Measurements from ENCODE around the gene GMEB2.

Gene GMEB2

DNA sequence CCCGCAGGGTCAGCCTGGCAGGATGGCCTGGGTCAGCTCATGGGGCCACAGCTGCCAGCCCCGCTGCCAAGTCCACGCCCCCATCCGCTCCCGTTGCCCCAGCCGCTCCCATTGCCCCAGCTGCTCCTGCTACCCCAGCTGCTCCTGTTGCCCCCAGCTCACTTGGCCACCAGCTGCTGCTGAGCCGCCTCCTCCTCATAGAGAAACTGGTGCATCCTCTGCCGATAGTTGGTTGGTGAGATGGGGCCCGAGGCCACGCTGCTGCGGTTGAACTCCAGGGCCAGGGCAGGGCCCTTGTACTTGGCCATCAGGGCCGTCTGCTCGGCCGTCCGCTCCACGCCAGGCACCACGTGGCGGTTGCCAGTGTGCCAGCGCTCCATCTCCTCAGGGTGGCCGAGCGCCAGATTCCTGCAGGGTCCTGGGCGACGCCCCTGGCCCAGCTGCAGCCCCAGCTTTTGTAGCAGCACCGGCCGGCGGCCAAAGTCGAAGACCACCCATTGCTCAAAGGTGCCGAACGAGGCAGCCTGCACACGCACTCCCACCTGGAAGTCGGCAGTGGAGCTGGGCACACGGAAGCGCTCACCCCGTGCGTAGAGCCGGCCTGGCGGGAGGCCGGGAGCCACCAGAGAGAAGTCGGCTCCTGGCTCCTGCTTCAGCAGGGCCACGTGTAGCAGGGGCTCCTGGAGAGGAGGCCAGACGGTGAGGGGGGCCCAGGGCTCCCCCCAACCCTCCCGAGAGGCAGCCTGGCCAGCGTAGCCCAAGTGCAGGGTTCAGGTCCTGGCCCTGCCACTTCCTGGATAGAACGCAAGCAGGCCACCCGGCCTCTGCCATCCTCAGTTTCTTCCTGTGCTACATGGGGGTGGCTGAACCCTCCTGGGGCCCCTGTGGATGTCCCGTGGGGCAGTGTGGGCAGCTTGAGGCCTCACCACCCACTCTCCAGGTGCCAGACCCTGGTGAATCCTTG lies 57.6 kb downstream of the GMEB2 start:
- DNase-seq, result no peak
- peak overlapping the region in 1 of 2 donors; percentile 59 for H3K27ac Mint-ChIP-seq
- peak overlapping the region; percentile 44 to 66 for H3K4me3 Mint-ChIP-seq
- ATAC-seq, result no peak
- H3K9me3 Mint-ChIP-seq, result no peaks in the 10 kb centered on the region
- H3K27me3 Mint-ChIP-seq, result peaks cover 14% of the 10 kb centered on the region
- peaks cover 41% of the 10 kb centered on the region for H3K4me1 Mint-ChIP-seq

- Mint-ChIP-seq H3K4me1 (peaks cover 37% of the 10 kb centered on the region), H3K27ac (no peak overlapping the region), H3K9me3 (no peaks in the 10 kb centered on the region), H3K4me3 (peak overlapping the region; percentile 72 to 88), H3K27me3 (peaks cover 14% of the 10 kb centered on the region)
- DNase-seq (no peak), ATAC-seq (peak; percentile 5)
Measured at GRCh38 chr20:63568170-63568981, 58.5 kb downstream of the GMEB2 start.

DNA sequence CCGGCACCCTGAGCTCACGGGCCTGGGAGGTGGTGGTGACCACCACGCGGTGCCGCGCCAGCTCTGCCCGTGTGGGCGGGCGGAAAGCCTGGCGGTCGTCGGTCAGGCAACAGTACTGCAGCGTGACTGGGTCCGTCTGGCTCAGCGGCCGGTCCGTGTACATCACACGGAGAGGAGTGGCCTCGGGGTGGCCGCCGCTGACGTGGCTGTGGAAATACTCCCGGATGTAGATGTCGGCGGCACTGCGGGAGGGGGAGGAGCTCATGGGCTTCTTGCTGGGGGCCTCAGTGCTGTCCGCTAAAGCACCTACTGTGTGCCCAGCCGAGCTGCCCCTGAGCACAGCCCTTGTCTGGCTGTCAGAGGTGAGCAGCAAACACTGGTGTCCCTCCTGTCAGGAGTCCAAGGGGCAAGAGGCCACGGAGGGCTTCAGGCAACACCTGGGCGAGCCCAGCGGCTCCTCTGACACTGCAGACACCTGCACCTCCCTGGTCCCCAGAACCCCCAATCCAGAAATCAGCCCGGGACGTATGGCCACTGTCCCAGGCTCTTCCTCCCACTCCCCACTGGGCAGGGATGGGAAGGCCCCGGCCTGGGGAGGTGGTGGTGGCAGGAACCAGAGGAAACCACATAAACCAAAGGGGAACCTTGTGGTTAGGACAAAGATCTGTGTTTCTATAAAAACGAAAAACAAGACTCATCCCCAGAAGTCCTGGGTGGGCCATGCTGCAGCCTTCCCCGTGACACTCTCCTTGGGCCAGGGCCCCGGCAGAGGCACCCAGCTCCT lies 59.3 kb downstream of the GMEB2 start:
- Mint-ChIP-seq H3K4me3 (peak overlapping the region; percentile 72 to 88), H3K27me3 (peaks cover 14% of the 10 kb centered on the region), H3K9me3 (no peaks in the 10 kb centered on the region), H3K4me1 (peaks cover 36% of the 10 kb centered on the region), H3K27ac (peak overlapping the region in 1 of 2 donors; percentile 34)
- DNase-seq (peak; percentile 66 to 70), ATAC-seq (peak; percentile 86)

DNA sequence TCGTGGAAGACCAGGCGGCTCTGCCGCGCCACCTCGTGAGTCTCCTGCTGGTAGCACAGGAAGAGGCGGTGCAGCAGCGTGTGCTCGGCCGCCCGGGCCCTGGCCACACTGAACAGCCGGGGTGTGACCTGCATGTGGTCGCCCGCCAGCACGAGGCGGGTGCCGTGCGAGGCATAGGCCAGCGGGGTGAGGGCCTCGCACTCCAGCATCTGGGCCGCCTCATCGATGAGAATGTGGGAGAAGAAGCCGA lies 59.8 kb downstream of the GMEB2 start:
- Mint-ChIP-seq H3K27ac (peak overlapping the region in 1 of 2 donors; percentile 59), H3K27me3 (peaks cover 14% of the 10 kb centered on the region), H3K9me3 (no peaks in the 10 kb centered on the region), H3K4me3 (peak overlapping the region; percentile 12 to 88), H3K4me1 (peaks cover 36% of the 10 kb centered on the region)
- DNase-seq (no peak), ATAC-seq (peak; percentile 0)

DNA sequence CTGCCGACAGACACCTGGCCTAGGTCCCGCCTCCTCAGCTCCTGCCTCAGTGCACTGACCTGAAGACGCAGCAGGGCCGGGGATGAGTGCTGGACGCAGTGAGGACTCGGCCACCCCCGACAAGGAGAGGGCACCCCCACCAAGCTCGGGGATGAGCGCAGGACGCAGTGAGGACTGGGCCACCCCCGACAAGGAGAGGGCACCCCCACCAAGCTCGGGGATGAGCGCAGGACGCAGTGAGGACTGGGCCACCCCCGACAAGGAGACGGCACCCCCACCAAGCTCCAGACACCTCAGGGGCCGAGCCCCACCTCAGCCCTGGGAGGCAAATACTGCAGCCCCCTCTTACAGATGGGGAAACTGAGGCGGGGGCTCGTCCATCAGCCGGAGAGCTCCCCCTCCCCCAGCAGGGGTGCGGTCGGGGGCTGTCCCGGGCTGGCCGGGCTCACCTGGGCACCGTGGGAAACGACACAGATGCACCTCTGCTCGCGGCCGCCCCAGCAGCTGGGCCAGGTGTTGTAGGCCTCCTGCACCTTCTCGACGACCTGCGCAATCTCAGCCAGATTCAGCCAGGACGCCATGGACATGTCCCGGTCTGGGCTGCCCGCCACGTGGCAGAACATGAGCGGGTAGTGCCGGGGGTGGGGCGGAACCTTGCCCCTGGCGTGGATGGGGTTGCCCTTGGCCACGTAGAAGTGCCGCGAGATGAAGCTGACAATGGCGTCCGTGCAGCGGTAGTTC lies 60.3 kb downstream of the GMEB2 start:
- H3K27ac Mint-ChIP-seq, result no peak overlapping the region
- H3K27me3 Mint-ChIP-seq, result peaks cover 14% of the 10 kb centered on the region
- ATAC-seq, result no peak
- no peak for DNase-seq
- H3K4me3 Mint-ChIP-seq, result peak overlapping the region in 1 of 2 donors; percentile 88
- H3K4me1 Mint-ChIP-seq, result peaks cover 36% of the 10 kb centered on the region
- no peaks in the 10 kb centered on the region for H3K9me3 Mint-ChIP-seq

GRCh38 chr20:63565699-63566335 lies 61.1 kb downstream of the GMEB2 start:
- peak overlapping the region in 1 of 2 donors; percentile 63 for H3K27ac Mint-ChIP-seq
- DNase-seq (no peak), ATAC-seq (no peak)
- peaks cover 14% of the 10 kb centered on the region for H3K27me3 Mint-ChIP-seq
- H3K9me3 Mint-ChIP-seq, result no peaks in the 10 kb centered on the region
- H3K4me3 Mint-ChIP-seq, result no peak overlapping the region
- H3K4me1 Mint-ChIP-seq, result peaks cover 36% of the 10 kb centered on the region

DNA sequence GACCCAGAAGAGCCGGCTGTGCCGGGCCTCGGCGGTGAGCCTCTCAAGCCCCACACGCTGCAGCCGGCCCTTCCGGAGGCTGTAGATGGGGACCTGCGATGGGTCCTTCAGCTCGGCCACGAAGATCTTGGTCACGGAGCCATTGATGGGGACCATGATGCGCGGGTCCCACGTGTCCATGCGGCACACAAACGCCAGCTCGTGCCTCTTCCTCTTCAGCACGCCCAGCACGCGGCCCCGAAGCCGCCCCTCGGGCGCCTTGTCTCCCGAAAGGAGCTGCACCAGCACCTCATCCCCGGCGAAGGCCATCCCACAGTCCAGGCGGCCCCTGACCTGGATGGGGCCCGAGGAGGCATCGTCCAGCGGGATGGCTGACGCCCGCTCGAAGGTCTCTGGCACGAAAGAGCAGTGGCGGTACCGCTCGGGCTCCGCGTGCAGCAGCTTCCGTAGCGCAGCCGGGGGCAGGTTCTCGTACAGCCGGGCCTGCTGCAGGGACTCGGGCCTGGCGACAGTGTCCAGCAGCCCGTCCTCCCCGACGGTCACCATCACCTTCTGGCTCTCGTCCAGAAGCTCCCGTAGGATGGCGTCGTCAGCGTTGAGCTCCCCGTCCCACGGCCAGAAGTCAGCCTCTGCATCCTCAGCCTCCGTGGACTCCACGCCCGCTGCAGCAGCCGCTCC lies 61.7 kb downstream of the GMEB2 start:
- H3K27ac Mint-ChIP-seq, result no peak overlapping the region
- no peak overlapping the region for H3K4me3 Mint-ChIP-seq
- H3K9me3 Mint-ChIP-seq, result no peaks in the 10 kb centered on the region
- H3K4me1 Mint-ChIP-seq, result peaks cover 39% of the 10 kb centered on the region
- DNase-seq (no peak), ATAC-seq (no peak)
- peaks cover 14% of the 10 kb centered on the region for H3K27me3 Mint-ChIP-seq

- peaks cover 30% of the 10 kb centered on the region for H3K4me1 Mint-ChIP-seq
- H3K27ac Mint-ChIP-seq, result no peak overlapping the region
- H3K9me3 Mint-ChIP-seq, result no peaks in the 10 kb centered on the region
- ATAC-seq (no peak), DNase-seq (no peak)
- no peak overlapping the region for H3K4me3 Mint-ChIP-seq
- peaks cover 4% of the 10 kb centered on the region for H3K27me3 Mint-ChIP-seq
Measured at GRCh38 chr20:63564036-63564810, 62.7 kb downstream of the GMEB2 start.

- no peak for ATAC-seq
- H3K9me3 Mint-ChIP-seq, result no peaks in the 10 kb centered on the region
- DNase-seq, result no peak
- peaks cover 22% of the 10 kb centered on the region for H3K4me1 Mint-ChIP-seq
- no peak overlapping the region for H3K4me3 Mint-ChIP-seq
- no peaks in the 10 kb centered on the region for H3K27me3 Mint-ChIP-seq
- no peak overlapping the region for H3K27ac Mint-ChIP-seq
Measured at GRCh38 chr20:63563225-63563935, 63.5 kb downstream of the GMEB2 start.

DNA sequence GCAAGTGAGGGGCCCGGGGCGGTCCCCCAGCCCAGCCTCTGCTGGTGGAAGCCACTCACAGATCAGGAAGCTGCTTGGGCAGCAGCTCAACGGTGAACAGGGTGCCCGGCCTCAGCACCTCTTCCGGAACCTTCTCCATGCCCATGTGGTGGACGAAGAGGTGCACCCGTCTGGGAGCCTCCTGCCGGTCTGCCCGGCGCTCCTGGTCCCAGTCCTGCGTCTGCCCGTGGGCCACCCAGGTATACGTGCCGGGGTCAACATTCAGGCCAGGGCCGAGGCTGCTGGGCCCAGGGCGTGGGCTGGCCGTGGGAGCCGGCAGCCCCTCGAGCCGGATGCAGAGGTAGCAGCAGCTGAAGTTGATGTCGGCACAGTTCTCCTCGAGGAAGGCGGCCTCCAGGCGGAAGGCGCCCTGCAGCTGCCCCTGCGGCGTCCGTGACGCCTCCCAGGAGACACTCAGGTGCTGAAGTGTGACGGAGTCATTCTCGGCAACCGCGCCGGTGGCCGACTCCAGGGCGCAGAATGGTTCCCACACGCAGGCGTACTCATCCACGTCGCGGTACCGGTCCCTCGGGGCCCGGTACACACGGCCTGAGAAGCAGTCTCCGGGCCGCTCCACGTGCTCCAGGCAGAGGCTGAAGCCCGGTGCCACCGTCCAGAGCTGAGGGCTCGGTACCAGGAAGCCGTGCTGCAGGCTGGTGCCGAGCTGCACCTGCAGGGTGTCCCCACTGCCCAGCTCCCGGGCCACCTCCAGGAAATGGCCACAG lies 64.3 kb downstream of the GMEB2 start:
- Mint-ChIP-seq H3K9me3 (no peaks in the 10 kb centered on the region), H3K4me1 (peaks cover 14% of the 10 kb centered on the region), H3K27ac (no peak overlapping the region), H3K4me3 (no peak overlapping the region), H3K27me3 (no peaks in the 10 kb centered on the region)
- ATAC-seq, result no peak
- DNase-seq, result no peak

GRCh38 chr20:63561624-63562396 lies 65.1 kb downstream of the GMEB2 start:
- H3K27me3 Mint-ChIP-seq, result no peaks in the 10 kb centered on the region
- DNase-seq (no peak), ATAC-seq (no peak)
- no peaks in the 10 kb centered on the region for H3K9me3 Mint-ChIP-seq
- H3K4me1 Mint-ChIP-seq, result peaks cover 6% of the 10 kb centered on the region
- H3K4me3 Mint-ChIP-seq, result no peak overlapping the region
- H3K27ac Mint-ChIP-seq, result no peak overlapping the region

All from stimulated activated naive CD8-positive, alpha-beta T cell treated with anti-CD3 and anti-CD28 coated beads, Interleukin-15, amount 100 ng/mL, for 72 hours (primary cell).